ENCODE data around the gene NUAK2.

NUAK2 gene

DNA sequence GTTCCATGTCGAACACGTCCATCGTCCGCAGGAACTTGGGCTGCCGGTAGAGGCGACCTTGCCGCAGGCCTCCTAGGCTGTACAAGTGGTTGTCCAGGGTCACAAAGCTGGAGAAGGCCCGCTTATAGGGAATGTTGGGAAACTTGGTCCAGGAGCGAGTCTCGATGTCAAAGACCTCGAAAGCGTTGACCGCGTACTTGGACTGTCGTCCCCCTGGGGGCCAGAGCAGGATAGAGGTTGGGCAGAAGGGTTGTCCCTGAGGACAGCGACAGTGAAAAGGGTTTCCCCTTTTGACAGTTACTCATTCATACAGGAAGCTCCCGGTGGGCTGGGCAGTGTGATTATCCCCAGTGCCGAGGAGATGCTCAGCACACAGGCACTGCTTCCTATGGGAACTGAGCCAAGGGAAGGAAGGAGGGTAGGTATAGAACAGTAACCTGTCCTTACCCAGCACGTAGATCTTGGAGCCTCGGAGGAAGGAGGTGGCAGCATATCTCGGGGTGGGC, 17.7 kb upstream of the NUAK2 start:
- no peak overlapping the region for H3K27ac Mint-ChIP-seq
- no peak overlapping the region for H3K4me3 Mint-ChIP-seq
- DNase-seq, result no peak
- H3K9me3 Mint-ChIP-seq, result no peaks in the 10 kb centered on the region
- peaks cover 38% of the 10 kb centered on the region for H3K27me3 Mint-ChIP-seq (ENCODE audit: low read depth, poor library complexity)
- H3K4me1 Mint-ChIP-seq, result peaks cover 20% of the 10 kb centered on the region
- TF ChIP-seq CTCF (IDR thresholded peaks at IDR 0.05), result no peak
- no peaks in the 10 kb centered on the region for H3K36me3 Mint-ChIP-seq (ENCODE audit: low read depth)

GRCh38 chr1:205338011-205338410, 16.5 kb upstream of the NUAK2 start:
- Mint-ChIP-seq H3K27me3 (ENCODE audit: low read depth, poor library complexity) (peaks cover 30% of the 10 kb centered on the region), H3K9me3 (no peaks in the 10 kb centered on the region), H3K36me3 (ENCODE audit: low read depth) (no peaks in the 10 kb centered on the region), H3K27ac (no peak overlapping the region), H3K4me1 (peaks cover 18% of the 10 kb centered on the region), H3K4me3 (no peak overlapping the region)
- TF ChIP-seq CTCF (IDR thresholded peaks at IDR 0.05), result no peak
- no peak for DNase-seq

- Mint-ChIP-seq H3K9me3 (no peaks in the 10 kb centered on the region), H3K27me3 (ENCODE audit: low read depth, poor library complexity) (peaks cover 25% of the 10 kb centered on the region), H3K36me3 (ENCODE audit: low read depth) (no peaks in the 10 kb centered on the region), H3K27ac (no peak overlapping the region), H3K4me3 (no peak overlapping the region), H3K4me1 (peaks cover 19% of the 10 kb centered on the region)
- TF ChIP-seq CTCF (IDR thresholded peaks at IDR 0.05), result no peak
- no peak for DNase-seq
Observed at GRCh38 chr1:205337481-205337880, 15.9 kb upstream of the NUAK2 start.

DNA sequence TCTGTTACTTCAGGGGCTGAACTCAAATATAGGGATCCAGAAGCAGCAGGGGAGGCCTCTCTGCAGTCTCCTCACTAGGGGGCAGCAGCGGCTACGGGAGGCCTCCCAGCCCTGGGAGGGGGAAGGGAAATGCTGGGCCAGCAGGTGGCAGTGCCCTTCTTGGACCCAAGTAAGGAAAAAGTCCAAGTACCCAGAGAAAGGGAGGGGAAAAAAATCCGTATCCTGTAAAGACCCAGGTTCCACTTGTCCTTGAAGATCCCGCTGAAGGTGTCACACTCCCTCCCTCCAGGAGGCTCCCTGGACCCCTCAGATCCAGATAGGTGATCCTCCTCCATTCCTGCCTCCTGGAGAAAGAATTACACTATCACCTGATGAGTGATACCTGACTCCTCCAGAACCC, 14.1 kb upstream of the NUAK2 start:
- peaks cover 32% of the 10 kb centered on the region for H3K4me1 Mint-ChIP-seq
- no peaks in the 10 kb centered on the region for H3K9me3 Mint-ChIP-seq
- no peak overlapping the region for H3K4me3 Mint-ChIP-seq
- peak; percentile 86 for DNase-seq
- TF ChIP-seq CTCF (IDR thresholded peaks at IDR 0.05), result peak; percentile 96
- H3K27me3 Mint-ChIP-seq (ENCODE audit: low read depth, poor library complexity), result peaks cover 8% of the 10 kb centered on the region
- no peak overlapping the region for H3K27ac Mint-ChIP-seq
- no peaks in the 10 kb centered on the region for H3K36me3 Mint-ChIP-seq (ENCODE audit: low read depth)

DNA sequence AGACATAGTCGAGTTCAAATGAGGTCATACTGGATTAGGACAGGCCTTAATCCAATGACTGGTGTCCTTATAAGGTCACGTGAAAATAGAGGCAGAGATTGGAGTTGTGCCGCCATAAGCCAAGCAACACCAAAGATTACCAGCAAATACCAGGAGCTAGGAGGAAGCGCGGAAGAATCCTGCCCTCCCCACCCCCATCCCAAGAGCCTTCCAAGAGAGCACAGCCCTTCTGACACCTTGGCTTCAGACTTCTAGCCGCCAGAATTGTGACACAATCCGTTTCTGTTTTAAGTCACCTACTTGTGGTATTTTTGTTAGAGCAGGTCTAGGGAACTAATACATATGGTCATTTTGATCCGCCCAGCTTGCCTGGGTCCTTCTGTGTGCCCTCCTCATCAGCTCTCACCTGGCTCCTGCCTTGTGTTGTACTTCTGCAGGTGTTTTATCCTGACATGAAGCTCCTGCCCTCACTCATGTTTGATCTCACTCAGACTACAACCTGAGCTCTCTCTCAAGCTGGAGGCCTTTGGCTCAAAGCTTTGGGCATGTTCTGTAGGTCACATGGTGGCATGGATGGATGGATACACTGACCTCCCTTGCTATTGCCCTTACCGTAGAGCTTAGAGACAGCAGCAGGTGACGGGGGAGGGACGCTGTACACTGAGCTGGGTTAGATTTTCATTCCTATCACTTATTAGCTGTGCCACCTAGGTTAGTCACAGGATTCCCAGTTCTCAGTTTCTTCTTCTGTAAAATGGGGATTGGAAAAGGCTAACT, 10.7 kb upstream of the NUAK2 start:
- Mint-ChIP-seq H3K9me3 (no peaks in the 10 kb centered on the region), H3K4me1 (peaks cover 38% of the 10 kb centered on the region), H3K4me3 (no peak overlapping the region), H3K27ac (no peak overlapping the region), H3K36me3 (ENCODE audit: low read depth) (no peaks in the 10 kb centered on the region), H3K27me3 (ENCODE audit: low read depth, poor library complexity) (peaks cover 3% of the 10 kb centered on the region)
- no peak for DNase-seq
- TF ChIP-seq CTCF (IDR thresholded peaks at IDR 0.05), result no peak

GRCh38 chr1:205330150-205330549, 8.6 kb upstream of the NUAK2 start:
- no peak for TF ChIP-seq CTCF (IDR thresholded peaks at IDR 0.05)
- Mint-ChIP-seq H3K4me1 (peaks cover 39% of the 10 kb centered on the region), H3K36me3 (ENCODE audit: low read depth) (no peaks in the 10 kb centered on the region), H3K27ac (no peak overlapping the region), H3K9me3 (no peaks in the 10 kb centered on the region), H3K4me3 (no peak overlapping the region), H3K27me3 (ENCODE audit: low read depth, poor library complexity) (peaks cover 9% of the 10 kb centered on the region)
- DNase-seq, result no peak

Data from nephron progenitor cell (in vitro differentiated cells).